HCT116 (cell line): ENCODE results near the gene APBA2. TPM values are rescaled to one million over a fixed set of nuclear protein-coding genes. Genes with fewer than 3 reads are reported as not detected.

Experiments used
- ATAC-seq: fragments of 200-7000 bp; cut with Tn5 transposase; 2 replicates; pipeline ENCODE4 v1.9.1; 2020; ENCODE audit warnings: mild to moderate bottlenecking, moderate library complexity
- BruUV-seq: library from RNA; stranded (reverse); fragments of 400-500 nt; replicated peaks from 2 replicates; lab custom pipeline; 2021; lab: Mats Ljungman, UMichigan
- CTCF ChIA-PET: fragments of 300-600 bp; sonication (Branson Sonifier 250); formaldehyde crosslinking; loops from one replicate; lab custom pipeline; 2021; ENCODE audit warnings: antibody characterized with exemption; lab: Charles Lee
- POLR2A ChIA-PET: fragments of 300-600, 350-600 bp; sonication (Branson Sonifier 250); formaldehyde crosslinking; loops from one replicate; lab custom pipeline; 2021; ENCODE audit warnings: antibody characterized with exemption; lab: Charles Lee
- RAD21 ChIA-PET, 2 experiments: fragments of 300-600 bp; sonication (Branson Sonifier 250); formaldehyde crosslinking; loops; one replicate each; lab custom pipeline; 2023; ENCODE audit warnings: low total read pairs in 2 of 2; ENCODE audit not compliant: uncharacterized antibody in 2 of 2, unreplicated experiment in 2 of 2, low non-redundant PET in 1 of 2; lab: Charles Lee
- DNase-seq: peaks from one replicate; pipeline ENCODE4 v3.0.0-alpha.2; 2010; ENCODE audit warnings: low read depth, low spot score
- H2AFZ ChIP-seq: fragments of 200-600 bp; shearing (Covaris generic), sonication (generic); 2 replicates; pipeline ENCODE4 v1.6.1; 2017; ENCODE audit warnings: low read depth, mixed run types, mixed read lengths, antibody characterized with exemption, low read length; ENCODE audit not compliant: poor library complexity, severe bottlenecking
- H3K27ac ChIP-seq: 2 replicates; pipeline ENCODE4 v1.5.1; 2012; ENCODE audit warnings: low read depth, low read length
- H3K27me3 ChIP-seq: fragments of 200-600 bp; sonication (generic); 2 replicates; pipeline ENCODE4 v1.6.1; 2016; ENCODE audit warnings: mixed run types, low read length, mixed read lengths; ENCODE audit not compliant: insufficient read depth
- H3K36me3 ChIP-seq, 2 experiments: fragments of 200-500 bp in 1 of 2; fragments of 200-600 bp in 1 of 2; sonication (Bioruptor generic) in 1 of 2; sonication (generic) in 1 of 2; 2 replicates each; pipeline versions ENCODE4 v1.5.1 to v1.6.1; 2014 to 2016; ENCODE audit warnings: low read length in 2 of 2, inconsistent platforms in 1 of 2, mixed read lengths in 1 of 2, mixed run types in 1 of 2; ENCODE audit not compliant: insufficient read depth in 2 of 2, control insufficient read depth in 1 of 2
- H3K4me1 ChIP-seq, 2 experiments: fragments of 200-600 bp in 1 of 2; sonication (generic) in 1 of 2; 2 replicates each; pipeline versions ENCODE4 v1.5.1 to v1.6.1; 2012 to 2017; ENCODE audit warnings: low read length in 2 of 2, inconsistent platforms in 1 of 2, mild to moderate bottlenecking in 1 of 2, mixed read lengths in 1 of 2, mixed run types in 1 of 2, moderate library complexity in 1 of 2; ENCODE audit not compliant: insufficient read depth in 2 of 2, control insufficient read depth in 1 of 2
- H3K4me2 ChIP-seq: fragments of 200-600 bp; sonication (generic); 2 replicates; pipeline ENCODE4 v1.6.1; 2017; ENCODE audit warnings: mixed run types, low read length, mixed read lengths
- H3K4me3 ChIP-seq, 2 experiments: fragments of 200-600 bp in 1 of 2; sonication (generic) in 1 of 2; replicated peaks in 1 of 2; 2 replicates each; pipeline ENCODE4 v1.5.1; 2011 to 2016; ENCODE audit warnings: low read length in 2 of 2, control low read depth in 1 of 2, low read depth in 1 of 2, mild to moderate bottlenecking in 1 of 2, mixed read lengths in 1 of 2, mixed run types in 1 of 2
- H3K79me2 ChIP-seq: fragments of 200-600 bp; sonication (generic); 2 replicates; pipeline ENCODE4 v1.6.1; 2017; ENCODE audit warnings: mild to moderate bottlenecking, mixed run types, low read length, moderate library complexity, mixed read lengths; ENCODE audit not compliant: insufficient read depth
- H3K9ac ChIP-seq: fragments of 200-600 bp; sonication (generic); 2 replicates; pipeline ENCODE4 v1.6.1; 2016; ENCODE audit warnings: low read length, mixed read lengths
- H3K9me2 ChIP-seq: fragments of 200-600 bp; sonication (generic), shearing (Covaris generic); 2 replicates; pipeline ENCODE4 v1.6.1; 2017; ENCODE audit warnings: mixed run types, mild to moderate bottlenecking, moderate library complexity; ENCODE audit not compliant: insufficient read depth
- H3K9me3 ChIP-seq, 2 experiments: fragments of 200-500 bp in 1 of 2; fragments of 200-600 bp in 1 of 2; sonication (Bioruptor generic) in 1 of 2; sonication (generic) in 1 of 2; 2 replicates each; pipeline ENCODE4 v1.6.1; 2014 to 2017; ENCODE audit warnings: low read length in 2 of 2, mixed read lengths in 2 of 2, inconsistent platforms in 1 of 2, low read depth in 1 of 2, mild to moderate bottlenecking in 1 of 2, mixed run types in 1 of 2, moderate library complexity in 1 of 2; ENCODE audit not compliant: control insufficient read depth in 1 of 2, insufficient read depth in 1 of 2
- H4K20me1 ChIP-seq: fragments of 200-600 bp; sonication (generic), shearing (Covaris generic); 2 replicates; pipeline ENCODE4 v1.6.1; 2017; ENCODE audit warnings: mixed run types, mild to moderate bottlenecking, moderate library complexity; ENCODE audit not compliant: insufficient read depth
- CTCF ChIP-seq, 3 experiments: fragments of 200-600 bp in 1 of 3; sonication (generic) in 1 of 3; IDR thresholded peaks in 2 of 3; conservative IDR thresholded peaks in 1 of 3; 2 replicates each; pipeline ENCODE4 v1.5.1; 2012 to 2017; ENCODE audit warnings: low read depth in 2 of 3, low read length in 2 of 3, antibody characterized with exemption in 1 of 3, borderline replicate concordance in 1 of 3, control low read depth in 1 of 3, mild to moderate bottlenecking in 1 of 3, mixed read lengths in 1 of 3, mixed run types in 1 of 3, moderate library complexity in 1 of 3; ENCODE audit not compliant: insufficient read depth in 1 of 3
- EGR1 ChIP-seq: IDR thresholded peaks from 2 replicates; pipeline ENCODE4 v1.6.1; 2012; ENCODE audit warnings: low read depth
- EZH2 ChIP-seq: fragments of 200-600 bp; sonication (generic); IDR thresholded peaks from 2 replicates; pipeline ENCODE4 v1.6.1; 2017; ENCODE audit warnings: antibody characterized with exemption, mixed run types
- POLR2AphosphoS5 ChIP-seq: IDR thresholded peaks from 2 replicates; pipeline ENCODE4 v1.6.1; 2011; ENCODE audit warnings: mild to moderate bottlenecking, low read depth, low read length, moderate library complexity
- SIN3A ChIP-seq: IDR thresholded peaks from 2 replicates; pipeline ENCODE4 v1.6.1; 2012; ENCODE audit warnings: low read depth
- TCF7L2 ChIP-seq: IDR thresholded peaks from 2 replicates; pipeline ENCODE4 v1.7.0; 2011; ENCODE audit warnings: borderline replicate concordance, inconsistent platforms; ENCODE audit not compliant: insufficient read depth, insufficient read length; ENCODE audit errors: extremely low read depth
- ZBTB33 ChIP-seq: IDR thresholded peaks from 2 replicates; pipeline ENCODE4 v1.6.1; 2011; ENCODE audit warnings: mild to moderate bottlenecking, low read length, moderate library complexity; ENCODE audit not compliant: insufficient replicate concordance; ENCODE audit errors: extremely low read depth
- ZFX ChIP-seq: fragments of 450-650 bp; IDR thresholded peaks from 2 replicates; pipeline ENCODE4 v1.6.1; 2017
- ZNF274 ChIP-seq: fragments of 200-500 bp; sonication (Bioruptor generic); IDR thresholded peaks from 2 replicates; pipeline ENCODE4 v1.6.1; 2014; ENCODE audit warnings: mild to moderate bottlenecking, low read depth, low read length, inconsistent platforms
- intact Hi-C: fragments of 100-400 bp; cut with micrococcal nuclease; formaldehyde crosslinking; loops from 2 replicates; pipeline ENCODE4 v1.10.0; 2022
- total RNA-seq: library from RNA; stranded (reverse); gene quantifications from one replicate; pipeline ENCODE4 v1.2.1, GENCODE V29; 2021; ENCODE audit not compliant: unreplicated experiment

APBA2 gene
- total RNA-seq, 1 experiment from 2014 or later: 0.47 TPM

- no peak for TF ChIP-seq CTCF (IDR thresholded peaks at IDR 0.05 in 2 of 3, conservative IDR thresholded peaks at IDR 0.05 in 1 of 3; ENCODE audit: borderline replicate concordance in 1 of 3, insufficient read depth in 1 of 3, low read depth in 2 of 3, low read length in 2 of 3)
These were observed 46.6 kb downstream of the APBA2 start (continued) for GRCh38 chr15:28932361-28932760.

DNA sequence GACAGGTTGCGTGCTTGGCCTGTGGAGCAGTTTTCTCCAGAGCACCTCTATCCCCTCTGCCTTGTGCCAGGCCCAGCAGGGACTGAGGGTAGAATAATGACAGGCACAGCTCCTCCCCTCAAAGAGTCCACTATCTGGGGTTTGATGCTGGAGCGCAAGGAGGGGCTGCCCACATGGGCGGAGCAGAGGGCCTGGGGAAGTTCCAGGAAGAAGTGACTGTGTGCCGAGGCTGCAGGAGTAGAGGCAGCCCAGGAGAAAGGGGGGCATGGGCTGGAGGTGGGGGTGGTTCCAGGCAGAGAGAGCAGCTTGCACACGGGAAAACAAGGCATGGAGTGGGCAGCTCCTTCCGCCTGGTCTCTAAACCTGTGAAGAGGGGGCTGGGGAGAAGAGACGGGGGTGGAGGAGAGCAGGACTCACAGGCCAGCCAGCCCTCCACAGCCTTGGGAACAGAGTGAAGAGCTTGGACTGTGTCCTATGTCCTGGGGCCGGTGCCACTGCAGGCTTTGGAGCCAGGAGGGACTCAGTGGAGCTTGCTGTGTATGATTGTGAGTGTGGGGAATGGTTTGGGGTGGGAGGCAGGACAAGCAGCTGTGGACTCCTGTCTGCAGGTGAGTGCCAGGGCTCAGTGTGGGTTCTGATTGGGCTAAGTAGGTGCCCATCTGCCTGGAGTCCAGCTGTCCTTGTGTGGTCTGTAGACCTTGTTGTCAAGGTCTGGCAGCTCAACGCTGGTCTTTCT lies 48.1 kb downstream of the APBA2 start:
- RAD21 ChIA-PET: no interaction called here
- H3K4me1 ChIP-seq: no peaks in the 10 kb centered on the region
- TF ChIP-seq SIN3A (no peak), TCF7L2 (no peak)
- H3K9ac ChIP-seq: no peak overlapping the region
- DNase-seq (no peak), ATAC-seq (no peak)
- no peaks in the 10 kb centered on the region for H3K36me3 ChIP-seq
- H3K27me3 ChIP-seq: no peaks in the 10 kb centered on the region
- H3K9me3 ChIP-seq: no peaks in the 10 kb centered on the region
- H3K79me2 ChIP-seq: no peaks in the 10 kb centered on the region
- POLR2A ChIA-PET: no interaction called here
- intact Hi-C loops: no loop called here
- H3K4me3 ChIP-seq: no peak overlapping the region
- BruUV-seq: no TSS peak
- no peak overlapping the region for H2AFZ ChIP-seq
- CTCF ChIA-PET: no interaction called here
- H3K9me2 ChIP-seq: no peaks in the 10 kb centered on the region
- no peak overlapping the region for H3K4me2 ChIP-seq
- no peaks in the 10 kb centered on the region for H4K20me1 ChIP-seq
- no peak overlapping the region for H3K27ac ChIP-seq

DNA sequence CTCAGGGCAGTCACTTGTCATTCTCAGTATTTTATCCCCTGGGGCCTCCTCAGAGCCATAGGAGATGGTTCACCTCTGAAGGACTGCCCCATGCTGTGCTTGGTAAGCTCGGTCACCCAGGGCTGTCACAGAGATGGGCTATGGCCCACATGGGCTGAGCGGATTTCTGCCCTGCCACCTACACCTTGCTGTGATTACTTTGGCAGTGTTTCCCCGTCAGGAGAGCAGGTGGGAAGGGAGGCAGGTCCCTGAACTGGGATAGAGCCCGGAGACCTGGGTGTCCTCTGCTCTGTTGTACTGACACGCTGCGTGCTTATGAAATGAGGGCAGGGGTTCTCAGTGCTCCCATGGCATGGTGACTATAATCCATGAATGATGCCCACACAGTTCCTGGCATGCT lies 48.9 kb downstream of the APBA2 start:
- Histone ChIP-seq H4K20me1 (no peaks in the 10 kb centered on the region), H3K27me3 (no peaks in the 10 kb centered on the region), H3K36me3 (no peaks in the 10 kb centered on the region), H3K9me2 (no peaks in the 10 kb centered on the region), H3K4me2 (no peak overlapping the region), H3K9me3 (no peaks in the 10 kb centered on the region), H2AFZ (no peak overlapping the region), H3K9ac (no peak overlapping the region), H3K27ac (no peak overlapping the region), H3K4me1 (no peaks in the 10 kb centered on the region), H3K4me3 (no peak overlapping the region), H3K79me2 (no peaks in the 10 kb centered on the region)
- ATAC-seq: no peak
- no peak for DNase-seq
- no TSS peak for BruUV-seq
- intact Hi-C loops: no loop called here
- CTCF ChIA-PET: interaction anchor here (1.2 to 1.5 kb wide), 3 partner anchors 41 to 168 kb away, joined by 3 to 4 read pairs (median 4); no protein-coding TSS in a partner anchor
- POLR2A ChIA-PET: no interaction called here
- RAD21 ChIA-PET: no interaction called here
- no peak for TF ChIP-seq POLR2AphosphoS5
- no peak for TF ChIP-seq EGR1
- TF ChIP-seq ZNF274: no peak
- TF ChIP-seq CTCF (IDR thresholded peaks at IDR 0.05 in 2 of 3, conservative IDR thresholded peaks at IDR 0.05 in 1 of 3; ENCODE audit: borderline replicate concordance in 1 of 3, insufficient read depth in 1 of 3, low read depth in 2 of 3, low read length in 2 of 3): no peak
- no peak for TF ChIP-seq ZBTB33
- TF ChIP-seq EZH2: no peak
- TF ChIP-seq ZFX: no peak
